Measurements from ENCODE around the gene PDE11A.

GRCh38 chr2:177598326-177599138, 474.0 kb downstream of the PDE11A start:
- TF ChIP-seq, protein P1, sequence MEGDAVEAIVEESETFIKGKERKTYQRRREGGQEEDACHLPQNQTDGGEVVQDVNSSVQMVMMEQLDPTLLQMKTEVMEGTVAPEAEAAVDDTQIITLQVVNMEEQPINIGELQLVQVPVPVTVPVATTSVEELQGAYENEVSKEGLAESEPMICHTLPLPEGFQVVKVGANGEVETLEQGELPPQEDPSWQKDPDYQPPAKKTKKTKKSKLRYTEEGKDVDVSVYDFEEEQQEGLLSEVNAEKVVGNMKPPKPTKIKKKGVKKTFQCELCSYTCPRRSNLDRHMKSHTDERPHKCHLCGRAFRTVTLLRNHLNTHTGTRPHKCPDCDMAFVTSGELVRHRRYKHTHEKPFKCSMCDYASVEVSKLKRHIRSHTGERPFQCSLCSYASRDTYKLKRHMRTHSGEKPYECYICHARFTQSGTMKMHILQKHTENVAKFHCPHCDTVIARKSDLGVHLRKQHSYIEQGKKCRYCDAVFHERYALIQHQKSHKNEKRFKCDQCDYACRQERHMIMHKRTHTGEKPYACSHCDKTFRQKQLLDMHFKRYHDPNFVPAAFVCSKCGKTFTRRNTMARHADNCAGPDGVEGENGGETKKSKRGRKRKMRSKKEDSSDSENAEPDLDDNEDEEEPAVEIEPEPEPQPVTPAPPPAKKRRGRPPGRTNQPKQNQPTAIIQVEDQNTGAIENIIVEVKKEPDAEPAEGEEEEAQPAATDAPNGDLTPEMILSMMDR (conservative IDR thresholded peaks at IDR 0.05): no peak
- TF ChIP-seq ZFX (IDR thresholded peaks at IDR 0.05): no peak

Data from C4-2B (cell line).